Tibial nerve (tissue), 4 donors: Measurements from ENCODE around the gene VAMP3. TPM values are rescaled to one million over a fixed set of nuclear protein-coding genes. Genes with fewer than 3 reads are reported as not detected.

Source experiments
- DNase-seq, 2 donors: peaks; one replicate each; pipeline ENCODE4 v3.0.0-alpha.2; 2019; ENCODE audit warnings: low spot score in 2 of 2
- H3K27ac ChIP-seq, 4 donors: fragments of 200-600 bp; sonication (generic) in 3 of 4; one replicate each; pipeline ENCODE4 v1.5.1; 2017 to 2019; ENCODE audit warnings: mild to moderate bottlenecking in 1 of 4
- H3K27me3 ChIP-seq, 2 donors: fragments of 200-600 bp; sonication (generic) in 1 of 2; one replicate each; pipeline versions ENCODE4 v1.5.1 to v1.6.0; 2017 to 2019
- H3K36me3 ChIP-seq, 3 donors: fragments of 200-600 bp; sonication (generic); one replicate each; pipeline ENCODE4 v1.5.1; 2018 to 2019
- H3K4me1 ChIP-seq, 4 donors: fragments of 200-600 bp; sonication (generic) in 3 of 4; one replicate each; pipeline ENCODE4 v1.5.1; 2017 to 2019
- H3K4me3 ChIP-seq, 4 donors: fragments of 200-600 bp; sonication (generic) in 3 of 4; one replicate each; pipeline ENCODE4 v1.5.1; 2017 to 2019; ENCODE audit warnings: mild to moderate bottlenecking in 1 of 4, moderate library complexity in 1 of 4
- H3K9me3 ChIP-seq, 4 donors: fragments of 200-600 bp; sonication (generic) in 3 of 4; one replicate each; pipeline ENCODE4 v1.5.1; 2017 to 2019
- CTCF ChIP-seq, 5 experiments: fragments of 200-600 bp in 3 of 5; fragments of 450-650 bp in 2 of 5; sonication (generic) in 3 of 5; IDR thresholded peaks; one replicate each; pipeline ENCODE4 v1.5.1; 2016 to 2019; ENCODE audit warnings: antibody characterized with exemption in 5 of 5, mild to moderate bottlenecking in 3 of 5, moderate library complexity in 2 of 5
- EP300 ChIP-seq, 2 donors: sonication (generic); formaldehyde crosslinking; IDR thresholded peaks; one replicate each; pipeline ENCODE4 v1.6.1; 2017; ENCODE audit warnings: antibody characterized with exemption in 2 of 2, mild to moderate bottlenecking in 1 of 2
- POLR2A ChIP-seq, 2 donors: fragments of 450-650 bp; IDR thresholded peaks; one replicate each; pipeline ENCODE4 v1.6.1; 2017; ENCODE audit warnings: antibody characterized with exemption in 2 of 2, mild to moderate bottlenecking in 2 of 2, moderate library complexity in 2 of 2
- WGBS, 2 donors: methylation state at CpG; one replicate each; pipeline ENCODE4 v1.1.5; 2018; 5-methylcytosine and 5-hydroxymethylcytosine counted together
- total RNA-seq, 4 donors: library from RNA; depleted of rRNA; stranded (reverse); fragments of >200 nt; gene quantifications; one replicate each; pipeline ENCODE4 v1.1.0, GENCODE V29; 2016

VAMP3 gene
- total RNA-seq, 4 donors from 2014 or later = 86.1 to 147 (median 107) TPM

GRCh38 chr1:7752512-7753417 lies 18.3 kb upstream of the VAMP3 start:
- 28 to 33% methylated on average over 18 of the region's 18 CpGs for WGBS, 2 donors
- no peaks in the 10 kb centered on the region for H3K9me3 ChIP-seq
- H3K4me3 ChIP-seq = peak overlapping the region in 2 of 4 donors; percentile 20 to 30
- H3K4me1 ChIP-seq = peaks cover 0 to 21% (median 5%) of the 10 kb centered on the region in 4 donors
- DNase-seq = peak; percentile 50 to 94
- no peaks in the 10 kb centered on the region for H3K27me3 ChIP-seq
- peaks cover 0 to 10% (median 0%) of the 10 kb centered on the region in 3 donors for H3K36me3 ChIP-seq
- TF ChIP-seq EP300 (IDR thresholded peaks at IDR 0.05) (no peak), CTCF (IDR thresholded peaks at IDR 0.05) (peak; percentile 63 to 93 (median 80))
- peak overlapping the region in 2 of 4 donors; percentile 34 to 52 for H3K27ac ChIP-seq

DNA sequence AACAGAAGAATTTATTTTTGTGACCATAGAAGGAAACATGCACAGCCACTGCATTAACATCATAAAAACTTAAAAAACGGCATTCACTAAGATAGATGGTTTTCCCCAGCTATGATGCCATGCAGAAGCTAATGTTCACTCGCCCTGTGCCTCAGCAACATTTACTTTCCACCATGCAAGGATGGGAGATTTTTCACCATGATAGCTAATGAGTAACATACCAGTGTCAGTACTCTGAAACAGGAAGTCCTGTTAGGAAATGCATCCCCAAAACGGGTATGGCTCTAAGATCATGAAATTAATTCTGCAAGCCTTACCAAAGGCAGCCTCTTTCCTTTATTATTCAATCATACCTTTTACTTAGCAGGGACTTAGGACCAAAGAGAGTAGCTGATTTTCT lies 17.5 kb upstream of the VAMP3 start:
- H3K27me3 ChIP-seq = no peaks in the 10 kb centered on the region
- no peak overlapping the region for H3K4me3 ChIP-seq
- 74 to 81% methylated on average over 3 of the region's 3 CpGs for WGBS, 2 donors
- H3K27ac ChIP-seq = no peak overlapping the region
- DNase-seq = no peak
- peaks cover 0 to 10% (median 0%) of the 10 kb centered on the region in 3 donors for H3K36me3 ChIP-seq
- no peaks in the 10 kb centered on the region for H3K9me3 ChIP-seq
- H3K4me1 ChIP-seq = peaks cover 0 to 21% (median 5%) of the 10 kb centered on the region in 4 donors
- TF ChIP-seq POLR2A (IDR thresholded peaks at IDR 0.05) = no peak
- no peak for TF ChIP-seq EP300 (IDR thresholded peaks at IDR 0.05)
- TF ChIP-seq CTCF (IDR thresholded peaks at IDR 0.05) = no peak

- H3K27ac ChIP-seq = no peak overlapping the region
- WGBS, 2 donors = 33 to 41% methylated on average over 3 of the region's 3 CpGs
- DNase-seq = no peak
- peaks cover 0 to 10% (median 0%) of the 10 kb centered on the region in 3 donors for H3K36me3 ChIP-seq
- TF ChIP-seq CTCF (IDR thresholded peaks at IDR 0.05) (no peak), EP300 (IDR thresholded peaks at IDR 0.05) (no peak), POLR2A (IDR thresholded peaks at IDR 0.05) (no peak)
- H3K4me3 ChIP-seq = no peak overlapping the region
- no peaks in the 10 kb centered on the region for H3K9me3 ChIP-seq
- H3K4me1 ChIP-seq = peaks cover 0 to 21% (median 5%) of the 10 kb centered on the region in 4 donors
- H3K27me3 ChIP-seq = no peaks in the 10 kb centered on the region
These were observed 16.9 kb upstream of the VAMP3 start for GRCh38 chr1:7754234-7754633.

DNA sequence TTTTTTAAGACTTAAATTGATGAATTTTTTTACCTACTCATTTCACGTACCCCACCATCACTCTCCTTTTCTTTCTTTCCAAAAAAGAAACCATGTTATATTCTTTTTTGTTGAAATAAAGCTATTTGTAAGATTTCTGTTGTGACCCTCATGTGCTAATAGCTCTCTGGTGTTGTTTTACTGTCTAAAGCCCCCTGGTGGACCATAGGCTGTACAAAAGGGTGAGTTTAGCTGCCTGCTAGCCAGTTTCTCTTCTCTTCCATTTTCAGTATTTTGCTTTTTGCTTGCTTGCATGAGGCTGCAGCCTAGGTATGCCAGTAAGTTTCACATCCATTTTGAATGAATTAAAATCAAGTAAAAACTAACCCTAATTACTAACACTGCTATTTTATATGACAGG lies 15.6 kb upstream of the VAMP3 start:
- H3K4me1 ChIP-seq = peaks cover 0 to 21% (median 5%) of the 10 kb centered on the region in 4 donors
- H3K27me3 ChIP-seq = no peaks in the 10 kb centered on the region
- H3K9me3 ChIP-seq = no peaks in the 10 kb centered on the region
- DNase-seq = no peak
- TF ChIP-seq EP300 (IDR thresholded peaks at IDR 0.05) (no peak), CTCF (IDR thresholded peaks at IDR 0.05) (no peak), POLR2A (IDR thresholded peaks at IDR 0.05) (no peak)
- peaks cover 0 to 1% (median 0%) of the 10 kb centered on the region in 3 donors for H3K36me3 ChIP-seq
- WGBS, 2 donors = 96 to 97% methylated on average over 1 of the region's 1 CpG
- H3K27ac ChIP-seq = no peak overlapping the region
- no peak overlapping the region for H3K4me3 ChIP-seq

DNA sequence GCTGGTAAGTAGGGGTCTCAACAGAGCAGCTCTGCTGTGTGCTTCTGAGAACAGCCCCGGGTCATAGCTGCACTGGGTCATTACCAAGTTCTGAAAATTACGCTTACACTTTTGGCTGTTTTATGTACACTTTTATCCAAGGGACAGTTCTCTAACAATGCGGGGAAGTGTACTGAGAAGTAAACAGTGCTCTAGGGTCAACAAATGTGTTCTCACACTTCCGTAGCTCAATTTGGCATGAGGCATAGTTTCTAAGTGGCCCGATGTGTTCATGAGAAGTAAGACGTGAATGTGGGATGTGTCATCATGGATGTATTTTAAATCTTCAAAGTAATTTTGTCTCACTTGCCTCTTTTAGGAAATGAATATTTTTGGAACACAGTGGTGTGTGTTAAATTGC lies 10.9 kb upstream of the VAMP3 start:
- H3K36me3 ChIP-seq = no peaks in the 10 kb centered on the region
- 52 to 57% methylated on average over 6 of the region's 6 CpGs for WGBS, 2 donors
- DNase-seq = no peak
- no peaks in the 10 kb centered on the region for H3K27me3 ChIP-seq
- H3K9me3 ChIP-seq = no peaks in the 10 kb centered on the region
- peak overlapping the region in 2 of 4 donors; percentile 47 to 56 for H3K27ac ChIP-seq
- H3K4me3 ChIP-seq = no peak overlapping the region
- H3K4me1 ChIP-seq = no peaks in the 10 kb centered on the region
- TF ChIP-seq CTCF (IDR thresholded peaks at IDR 0.05) (no peak), POLR2A (IDR thresholded peaks at IDR 0.05) (no peak), EP300 (IDR thresholded peaks at IDR 0.05) (no peak)
